Loucy (cell line): ENCODE data around the gene AQP12B.

Experiments used
- H2AFZ ChIP-seq: fragments of 200-600 bp; sonication (generic); 2 replicates; pipeline ENCODE4 v1.6.0; 2016; ENCODE audit warnings: antibody characterized with exemption, mild to moderate bottlenecking, low read length, moderate library complexity
- H3F3A ChIP-seq: fragments of 200-600 bp; 2 replicates; pipeline ENCODE4 v1.6.0; 2016; ENCODE audit warnings: antibody characterized with exemption, low read depth, mild to moderate bottlenecking
- H3K27me3 ChIP-seq: fragments of 200-600 bp; sonication (generic); 2 replicates; pipeline ENCODE4 v1.6.1; 2014; ENCODE audit warnings: low read length, mild to moderate bottlenecking; ENCODE audit not compliant: insufficient read depth, poor library complexity, severe bottlenecking
- H3K36me3 ChIP-seq: fragments of 200-600 bp; sonication (generic); 2 replicates; pipeline ENCODE4 v1.6.1; 2016; ENCODE audit warnings: low read length; ENCODE audit not compliant: insufficient read depth
- H3K4me1 ChIP-seq: fragments of 200-600 bp; sonication (generic); 2 replicates; pipeline ENCODE4 v1.5.1; 2014; ENCODE audit warnings: low read length, mild to moderate bottlenecking; ENCODE audit not compliant: insufficient read depth, poor library complexity, severe bottlenecking
- H3K4me2 ChIP-seq: fragments of 200-600 bp; sonication (generic); 2 replicates; pipeline ENCODE4 v1.6.0; 2014; ENCODE audit warnings: antibody characterized with exemption, low read length, low read depth, mild to moderate bottlenecking; ENCODE audit not compliant: poor library complexity, severe bottlenecking
- H3K4me3 ChIP-seq: fragments of 200-600 bp; sonication (generic); 2 replicates; pipeline ENCODE4 v1.5.1; 2014; ENCODE audit warnings: low read length, mild to moderate bottlenecking, mixed read lengths; ENCODE audit not compliant: poor library complexity, severe bottlenecking
- H3K79me2 ChIP-seq: fragments of 200-600 bp; sonication (generic); 2 replicates; pipeline ENCODE4 v1.6.1; 2014; ENCODE audit warnings: low read length; ENCODE audit not compliant: insufficient read depth
- H3K9ac ChIP-seq: fragments of 200-600 bp; sonication (generic); 2 replicates; pipeline ENCODE4 v1.6.0; 2014; ENCODE audit warnings: mild to moderate bottlenecking, low read depth, low read length, moderate library complexity; ENCODE audit not compliant: poor library complexity, severe bottlenecking
- H3K9me2 ChIP-seq: fragments of 200-600 bp; sonication (generic); replicated peaks from 2 replicates; pipeline ENCODE4 v1.6.1; 2016; ENCODE audit warnings: low read depth, low read length, mixed read lengths
- H3K9me3 ChIP-seq: fragments of 200-600 bp; sonication (generic); 2 replicates; pipeline ENCODE4 v1.6.1; 2014; ENCODE audit warnings: mild to moderate bottlenecking, antibody characterized with exemption, low read length, low read depth; ENCODE audit not compliant: insufficient read depth
- H4K20me1 ChIP-seq: fragments of 200-600 bp; sonication (generic); 2 replicates; pipeline ENCODE4 v1.6.0; 2014; ENCODE audit warnings: antibody characterized with exemption, low read length, mild to moderate bottlenecking; ENCODE audit not compliant: insufficient read depth, poor library complexity, severe bottlenecking
- EZH2phosphoT487 ChIP-seq: fragments of 200-600 bp; IDR thresholded peaks from 2 replicates; pipeline ENCODE4 v1.6.1; 2018; ENCODE audit warnings: antibody characterized with exemption, mild to moderate bottlenecking, moderate library complexity, borderline replicate concordance
- TF ChIP-seq, protein P1 (sequence below): fragments of 200-600 bp; sonication (generic); conservative IDR thresholded peaks from 2 replicates; pipeline ENCODE4 v1.5.1; 2014; ENCODE audit warnings: mild to moderate bottlenecking, antibody characterized with exemption, low read length

Gene AQP12B

DNA sequence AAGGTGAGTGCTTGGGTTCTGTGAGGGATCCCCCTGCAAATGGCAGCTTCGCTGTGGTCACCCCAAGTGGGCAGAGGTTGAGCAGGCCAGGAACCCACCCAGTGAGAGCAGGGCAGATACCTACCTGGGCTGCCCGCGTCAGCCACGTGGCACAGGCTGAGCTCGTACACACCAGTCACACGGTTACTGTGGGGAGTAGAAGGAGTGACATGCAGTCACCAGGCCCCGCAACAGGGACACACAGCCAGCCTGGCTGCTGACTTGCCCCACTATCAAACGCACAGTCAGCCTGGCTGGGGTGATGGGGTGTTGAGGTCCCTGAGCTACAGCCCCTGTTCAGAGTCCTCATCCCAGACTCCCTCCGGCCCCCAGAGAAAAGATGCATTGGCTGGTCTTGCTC is 41.2 kb upstream of the AQP12B start:
- no peaks in the 10 kb centered on the region for H4K20me1 ChIP-seq
- H3K4me1 ChIP-seq = no peaks in the 10 kb centered on the region
- H3K4me2 ChIP-seq = no peak overlapping the region
- H2AFZ ChIP-seq = no peak overlapping the region
- no peak overlapping the region for H3K4me3 ChIP-seq
- TF ChIP-seq, protein P1, sequence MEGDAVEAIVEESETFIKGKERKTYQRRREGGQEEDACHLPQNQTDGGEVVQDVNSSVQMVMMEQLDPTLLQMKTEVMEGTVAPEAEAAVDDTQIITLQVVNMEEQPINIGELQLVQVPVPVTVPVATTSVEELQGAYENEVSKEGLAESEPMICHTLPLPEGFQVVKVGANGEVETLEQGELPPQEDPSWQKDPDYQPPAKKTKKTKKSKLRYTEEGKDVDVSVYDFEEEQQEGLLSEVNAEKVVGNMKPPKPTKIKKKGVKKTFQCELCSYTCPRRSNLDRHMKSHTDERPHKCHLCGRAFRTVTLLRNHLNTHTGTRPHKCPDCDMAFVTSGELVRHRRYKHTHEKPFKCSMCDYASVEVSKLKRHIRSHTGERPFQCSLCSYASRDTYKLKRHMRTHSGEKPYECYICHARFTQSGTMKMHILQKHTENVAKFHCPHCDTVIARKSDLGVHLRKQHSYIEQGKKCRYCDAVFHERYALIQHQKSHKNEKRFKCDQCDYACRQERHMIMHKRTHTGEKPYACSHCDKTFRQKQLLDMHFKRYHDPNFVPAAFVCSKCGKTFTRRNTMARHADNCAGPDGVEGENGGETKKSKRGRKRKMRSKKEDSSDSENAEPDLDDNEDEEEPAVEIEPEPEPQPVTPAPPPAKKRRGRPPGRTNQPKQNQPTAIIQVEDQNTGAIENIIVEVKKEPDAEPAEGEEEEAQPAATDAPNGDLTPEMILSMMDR = no peak
- H3K79me2 ChIP-seq = no peaks in the 10 kb centered on the region
- H3K36me3 ChIP-seq = no peaks in the 10 kb centered on the region
- no peaks in the 10 kb centered on the region for H3K27me3 ChIP-seq
- no peaks in the 10 kb centered on the region for H3F3A ChIP-seq
- H3K9me2 ChIP-seq = no peaks in the 10 kb centered on the region
- H3K9me3 ChIP-seq = no peaks in the 10 kb centered on the region
- H3K9ac ChIP-seq = no peak overlapping the region

DNA sequence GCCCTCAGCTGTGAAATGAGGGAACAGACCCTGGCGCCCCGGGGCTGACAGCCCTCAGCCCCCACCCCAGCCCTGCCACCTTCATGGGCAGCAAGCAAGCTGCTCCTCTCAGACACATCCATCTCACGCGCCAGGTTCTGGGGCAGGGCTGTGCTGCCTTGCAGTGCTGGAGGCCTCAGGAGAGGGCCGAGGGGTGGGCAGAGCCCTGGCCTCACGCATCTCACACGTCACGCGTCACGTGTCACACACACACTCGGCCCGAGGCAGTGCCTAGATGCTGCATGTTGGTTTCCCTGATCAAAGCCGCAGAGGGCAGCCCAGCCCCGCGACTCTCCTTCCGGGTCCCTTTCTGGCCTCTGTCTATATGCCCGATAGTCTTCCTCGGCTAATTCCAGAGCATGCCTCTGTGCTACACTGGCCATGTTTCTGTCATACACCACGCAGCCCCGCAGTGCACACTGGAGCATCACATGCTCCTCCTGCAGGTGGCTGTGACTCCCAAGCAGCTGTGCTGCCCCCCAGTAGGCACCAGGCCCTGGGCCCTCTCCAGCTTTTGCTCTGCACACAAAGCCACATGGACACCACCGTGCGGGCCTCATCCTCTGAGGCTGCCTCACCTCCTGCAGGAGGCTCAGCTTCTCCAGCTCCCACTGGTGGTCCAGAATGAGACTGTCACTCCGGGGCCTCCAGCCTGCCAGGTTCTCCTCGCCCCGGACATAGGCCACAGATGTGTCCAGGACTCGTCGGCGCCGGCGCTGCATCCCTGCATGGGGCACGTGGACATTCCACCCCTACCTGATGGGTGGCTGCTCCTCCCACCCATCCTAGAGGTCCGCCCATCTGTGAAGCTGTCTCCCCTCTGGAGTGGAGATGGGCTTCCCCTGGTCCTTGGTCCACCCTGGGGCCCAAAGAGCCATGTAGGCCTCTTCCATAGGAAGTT is 40.4 kb upstream of the AQP12B start:
- no peaks in the 10 kb centered on the region for H3K4me1 ChIP-seq
- no peaks in the 10 kb centered on the region for H3K9me3 ChIP-seq
- H3K9me2 ChIP-seq = no peaks in the 10 kb centered on the region
- H3F3A ChIP-seq = no peaks in the 10 kb centered on the region
- H2AFZ ChIP-seq = no peak overlapping the region
- no peaks in the 10 kb centered on the region for H3K79me2 ChIP-seq
- no peaks in the 10 kb centered on the region for H4K20me1 ChIP-seq
- H3K27me3 ChIP-seq = no peaks in the 10 kb centered on the region
- no peak for TF ChIP-seq EZH2phosphoT487
- TF ChIP-seq, protein P1 = no peak
- no peak overlapping the region for H3K4me2 ChIP-seq
- no peak overlapping the region for H3K4me3 ChIP-seq
- no peak overlapping the region for H3K9ac ChIP-seq
- no peaks in the 10 kb centered on the region for H3K36me3 ChIP-seq

DNA sequence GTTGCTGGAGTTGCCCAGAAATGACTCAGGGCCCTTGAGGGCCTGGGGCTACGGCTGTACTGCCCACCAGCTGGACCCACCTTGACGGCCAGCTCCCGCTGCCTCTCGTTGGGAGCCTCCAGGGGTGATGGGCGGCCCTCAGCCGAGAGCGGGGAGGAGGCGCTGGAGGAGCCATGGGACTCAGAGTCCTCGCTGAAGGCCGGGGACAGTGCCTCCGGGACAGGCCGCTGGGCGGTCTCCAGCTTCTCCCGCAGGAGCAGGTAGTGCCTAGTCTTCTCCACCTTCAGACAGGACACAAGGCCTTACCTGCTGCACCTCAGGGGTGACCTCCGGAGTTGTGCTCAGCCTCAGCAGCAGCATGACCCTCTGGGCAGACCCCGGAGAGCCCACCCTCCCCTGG is 39.7 kb upstream of the AQP12B start:
- no peaks in the 10 kb centered on the region for H3K36me3 ChIP-seq
- H3K9ac ChIP-seq = no peak overlapping the region
- H2AFZ ChIP-seq = no peak overlapping the region
- no peaks in the 10 kb centered on the region for H3K9me2 ChIP-seq
- H3K27me3 ChIP-seq = no peaks in the 10 kb centered on the region
- H3F3A ChIP-seq = no peaks in the 10 kb centered on the region
- H3K79me2 ChIP-seq = no peaks in the 10 kb centered on the region
- no peak overlapping the region for H3K4me3 ChIP-seq
- no peaks in the 10 kb centered on the region for H3K4me1 ChIP-seq
- no peak overlapping the region for H3K4me2 ChIP-seq
- no peak for TF ChIP-seq EZH2phosphoT487
- TF ChIP-seq, protein P1 = no peak
- no peaks in the 10 kb centered on the region for H4K20me1 ChIP-seq
- no peaks in the 10 kb centered on the region for H3K9me3 ChIP-seq
